Measurements from ENCODE around the gene ASB6. TPM values are rescaled to one million over a fixed set of nuclear protein-coding genes. Genes with fewer than 3 reads are reported as not detected.

Gene ASB6
- 35.9 and 37.5 TPM in 2 replicates for polyA plus RNA-seq (2012; rRNA removed)
- polyA plus RNA-seq (2012; cell fraction: cytosol; rRNA removed): 14.2 and 23.9 TPM in 2 replicates
- 89.7 and 96.2 TPM in 2 replicates for polyA plus RNA-seq (2012; cell fraction: nucleus; rRNA removed)

- Histone ChIP-seq H3K79me2 (ENCODE audit: insufficient read depth) (peaks cover 39% of the 10 kb centered on the region), H3K9me2 (no peaks in the 10 kb centered on the region), H3K27ac (ENCODE audit: low read depth in 2 of 2, low read length in 1 of 2) (peak within 1 kb of the TSS; percentile 64 to 92), H3K4me1 (ENCODE audit: control insufficient read depth in 1 of 2, insufficient read depth in 2 of 2, low read depth in 1 of 2, low read length in 1 of 2) (peaks cover 18 to 31% of the 10 kb centered on the region in 2 experiments), H3K27me3 (ENCODE audit: insufficient read depth) (no peaks in the 10 kb centered on the region), H2AFZ (ENCODE audit: low read depth) (peak within 1 kb of the TSS; percentile 95), H3K36me3 (replicated peaks in 1 of 2; ENCODE audit: control insufficient read depth in 1 of 2, insufficient read depth in 2 of 2, low read length in 1 of 2) (peaks cover 7 to 26% of the 10 kb centered on the region in 2 experiments), H4K20me1 (ENCODE audit: insufficient read depth) (peaks cover 26% of the 10 kb centered on the region), H3K9me3 (no peaks in the 10 kb centered on the region), H3F3A (replicated peaks; ENCODE audit: insufficient read depth) (peaks cover 18% of the 10 kb centered on the region), H3K4me2 (peak within 1 kb of the TSS; percentile 98), H3K4me3 (ENCODE audit: low read depth in 2 of 2, low read length in 1 of 2) (peak within 1 kb of the TSS; percentile 99 to 100), H3K9ac (peak within 1 kb of the TSS; percentile 85)
- DNase-seq: peak; percentile 99
- ChIA-PET CTCF (interaction anchor here (0.5 to 7.9 kb wide), 50 partner anchors 8 to 661 kb away, joined by 3 to 81 read pairs (median 4); partner anchors contain the start of genes C9orf50, NTMT1 and PTGES), POLR2A (interaction anchor here (0.6 to 1.5 kb wide), 3 partner anchors 18 to 147 kb away, joined by 3 to 6 read pairs (median 4); no protein-coding TSS in a partner anchor)
- 1% methylated on average over 27 of the region's 93 CpGs for WGBS (ENCODE audit: low lambda C conversion rate)
- TF ChIP-seq GATA2 (CRISPR knock-in tag; IDR thresholded peaks at IDR 0.05) (no peak), RAD21 (IDR thresholded peaks at IDR 0.05; ENCODE audit: low read length) (peak; percentile 94), POLR2AphosphoS5 (IDR thresholded peaks at IDR 0.05; ENCODE audit: low read depth, low read length) (peak; percentile 52), USF1 (IDR thresholded peaks at IDR 0.05; ENCODE audit: borderline replicate concordance, low read depth) (no peak), ZBTB33 (IDR thresholded peaks at IDR 0.05; ENCODE audit: borderline replicate concordance, low read depth) (no peak), PBX3 (IDR thresholded peaks at IDR 0.05) (0 out of 2 replicates have a peak, but pooled peaks have one; percentile 17), MAX (IDR thresholded peaks at IDR 0.05; ENCODE audit: low read depth) (peak; percentile 76), RCOR1 (IDR thresholded peaks at IDR 0.05; ENCODE audit: low read length) (no peak), TCF12 (IDR thresholded peaks at IDR 0.05) (peak; percentile 38; the same call in 1 of the 2 replicates), SIN3A (IDR thresholded peaks at IDR 0.05; ENCODE audit: borderline replicate concordance, low read depth, low read length) (0 out of 2 replicates have a peak, but pooled peaks have one; percentile 43), USF2 (IDR thresholded peaks at IDR 0.05; ENCODE audit: borderline replicate concordance, low read depth, low read length) (no peak), SMC3 (IDR thresholded peaks at IDR 0.05; ENCODE audit: low read depth, low read length) (peak; percentile 90), RXRA (IDR thresholded peaks at IDR 0.05; ENCODE audit: borderline replicate concordance, low read depth) (no peak), FOXJ3 (CRISPR knock-in tag; IDR thresholded peaks at IDR 0.05) (no peak), ELF1 (IDR thresholded peaks at IDR 0.05) (no peak; the same call in none of the 2 replicates), EZH2phosphoT487 (IDR thresholded peaks at IDR 0.05; ENCODE audit: borderline replicate concordance, low read depth) (no peak), CHD2 (IDR thresholded peaks at IDR 0.05; ENCODE audit: low read length, partially characterized antibody) (peak; percentile 73), TEAD4 (IDR thresholded peaks at IDR 0.05; ENCODE audit: borderline replicate concordance, insufficient read depth) (no peak), JUND (IDR thresholded peaks at IDR 0.05) (no peak), NFIC (IDR thresholded peaks at IDR 0.05; ENCODE audit: borderline replicate concordance) (no peak; the same call in 1 of the 2 replicates), NRF1 (IDR thresholded peaks at IDR 0.05; ENCODE audit: low read depth, low read length) (peak; percentile 46), TAF1 (IDR thresholded peaks at IDR 0.05; ENCODE audit: borderline replicate concordance, low read depth, low read length) (peak; percentile 90), YY1 (IDR thresholded peaks at IDR 0.05; ENCODE audit: low read depth) (0 out of 2 replicates have a peak, but pooled peaks have one; percentile 54), IRF3 (IDR thresholded peaks at IDR 0.05; ENCODE audit: low read depth, low read length) (no peak)
These were observed at the start of gene ASB6 for GRCh38 chr9:129641750-129642585. Gene ASB6, minus strand, starts transcription at chr9:129642151. Its CDS starts 152 bp downstream, at chr9:129641999.
